Neural cell (in vitro differentiated cells): ENCODE results near the gene KIRREL3.

ENCODE experiments used
- CTCF ChIP-seq: fragments of 450-650 bp; IDR thresholded peaks from 2 replicates; pipeline ENCODE4 v1.5.1; 2014; ENCODE audit warnings: antibody characterized with exemption, mild to moderate bottlenecking, moderate library complexity; ENCODE audit not compliant: poor library complexity, severe bottlenecking
- EP300 ChIP-seq: fragments of 450-650 bp; conservative IDR thresholded peaks from 2 replicates; pipeline ENCODE4 v1.6.1; 2014; ENCODE audit warnings: antibody characterized with exemption, mild to moderate bottlenecking, moderate library complexity; ENCODE audit not compliant: poor library complexity, severe bottlenecking
- EZH2 ChIP-seq: fragments of 200-600, 300-800 bp; shearing (Covaris generic), sonication (generic); IDR thresholded peaks from 2 replicates; pipeline ENCODE4 v1.6.1; 2014; ENCODE audit warnings: antibody characterized with exemption, low read length, borderline replicate concordance, mild to moderate bottlenecking; ENCODE audit not compliant: insufficient read depth, poor library complexity, severe bottlenecking
- MXI1 ChIP-seq: fragments of 450-650 bp; conservative IDR thresholded peaks from 2 replicates; pipeline ENCODE4 v1.6.1; 2014; ENCODE audit warnings: antibody characterized with exemption, mild to moderate bottlenecking; ENCODE audit not compliant: poor library complexity, severe bottlenecking
- POLR2AphosphoS5 ChIP-seq: IDR thresholded peaks from 2 replicates; pipeline ENCODE4 v1.6.1; 2012
- RAD21 ChIP-seq: fragments of 450-650 bp; conservative IDR thresholded peaks from 2 replicates; pipeline ENCODE4 v1.6.1; 2014; ENCODE audit warnings: antibody characterized with exemption, mild to moderate bottlenecking, moderate library complexity
- REST ChIP-seq: IDR thresholded peaks from 2 replicates; pipeline ENCODE4 v1.6.1; 2012; ENCODE audit warnings: borderline replicate concordance
- SMC3 ChIP-seq: fragments of 450-650 bp; conservative IDR thresholded peaks from 2 replicates; pipeline ENCODE4 v1.6.1; 2014; ENCODE audit warnings: antibody characterized with exemption, mild to moderate bottlenecking, moderate library complexity; ENCODE audit not compliant: poor library complexity
- TAF1 ChIP-seq: IDR thresholded peaks from 2 replicates; pipeline ENCODE4 v1.6.1; 2012; ENCODE audit warnings: low read depth

- TF ChIP-seq CTCF (no peak), EZH2 (no peak), MXI1 (no peak), RAD21 (no peak), TAF1 (no peak), POLR2AphosphoS5 (no peak), EP300 (no peak), REST (no peak), SMC3 (no peak)
Measured at GRCh38 chr11:126473269-126473668, 527.3 kb downstream of the KIRREL3 start.
